ENCODE data around the gene MROH2B.

MROH2B gene

GRCh38 chr5:40991168-40991980, 79.8 kb downstream of the MROH2B start:
- H3K36me3 ChIP-seq (ENCODE audit: control insufficient read depth, insufficient read depth, low read length): no peaks in the 10 kb centered on the region
- TF ChIP-seq CTCF (IDR thresholded peaks at IDR 0.05; ENCODE audit: insufficient read depth, low read length, poor library complexity, severe bottlenecking): no peak
- no peak for DNase-seq (ENCODE audit: extremely low read depth, insufficient read length)
- no peaks in the 10 kb centered on the region; the same call in 1 of the 2 replicates for H3K27me3 ChIP-seq (replicated peaks; ENCODE audit: control insufficient read depth, insufficient read depth, low read length)
- no peak overlapping the region for H3K4me3 ChIP-seq (replicated peaks; ENCODE audit: low read depth, low read length)

GRCh38 chr5:40988746-40989510, 82.2 kb downstream of the MROH2B start:
- Histone ChIP-seq H3K4me3 (replicated peaks; ENCODE audit: low read depth, low read length) (no peak overlapping the region), H3K27me3 (replicated peaks; ENCODE audit: control insufficient read depth, insufficient read depth, low read length) (no peaks in the 10 kb centered on the region; the same call in 1 of the 2 replicates), H3K36me3 (ENCODE audit: control insufficient read depth, insufficient read depth, low read length) (no peaks in the 10 kb centered on the region)
- no peak for DNase-seq (ENCODE audit: extremely low read depth, insufficient read length)
- no peak for TF ChIP-seq CTCF (IDR thresholded peaks at IDR 0.05; ENCODE audit: insufficient read depth, low read length, poor library complexity, severe bottlenecking)

GRCh38 chr5:40987349-40987748, 83.8 kb downstream of the MROH2B start:
- TF ChIP-seq CTCF (IDR thresholded peaks at IDR 0.05; ENCODE audit: insufficient read depth, low read length, poor library complexity, severe bottlenecking): no peak
- no peak for DNase-seq (ENCODE audit: extremely low read depth, insufficient read length)
- Histone ChIP-seq H3K36me3 (ENCODE audit: control insufficient read depth, insufficient read depth, low read length) (no peaks in the 10 kb centered on the region), H3K27me3 (replicated peaks; ENCODE audit: control insufficient read depth, insufficient read depth, low read length) (no peaks in the 10 kb centered on the region; the same call in 1 of the 2 replicates), H3K4me3 (replicated peaks; ENCODE audit: low read depth, low read length) (no peak overlapping the region)

GRCh38 chr5:40986666-40987065, 84.5 kb downstream of the MROH2B start:
- TF ChIP-seq CTCF (IDR thresholded peaks at IDR 0.05; ENCODE audit: insufficient read depth, low read length, poor library complexity, severe bottlenecking): no peak
- no peak for DNase-seq (ENCODE audit: extremely low read depth, insufficient read length)
- no peaks in the 10 kb centered on the region for H3K36me3 ChIP-seq (ENCODE audit: control insufficient read depth, insufficient read depth, low read length)
- no peak overlapping the region for H3K4me3 ChIP-seq (replicated peaks; ENCODE audit: low read depth, low read length)
- H3K27me3 ChIP-seq (replicated peaks; ENCODE audit: control insufficient read depth, insufficient read depth, low read length): no peaks in the 10 kb centered on the region; the same call in 1 of the 2 replicates

DNA sequence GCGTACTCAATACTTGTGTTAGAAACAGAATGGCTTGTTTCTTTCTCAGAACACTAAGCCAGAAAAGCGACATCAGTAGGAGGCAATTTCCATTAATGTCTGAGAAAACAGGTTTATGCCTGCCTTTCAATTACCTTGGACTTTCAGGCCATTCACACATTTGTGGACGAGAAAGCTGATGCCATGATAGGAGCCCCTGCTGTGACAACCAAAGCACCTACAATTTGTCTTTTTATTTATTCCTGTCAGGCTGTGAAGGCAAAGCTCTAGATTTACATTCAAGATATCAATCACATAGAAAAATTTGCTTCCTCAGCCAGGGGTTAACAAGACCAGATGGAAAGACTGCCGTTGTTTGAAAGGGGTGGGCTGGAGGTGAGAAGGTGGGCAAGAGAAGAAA, 85.6 kb downstream of the MROH2B start:
- Histone ChIP-seq H3K4me3 (replicated peaks; ENCODE audit: low read depth, low read length) (no peak overlapping the region), H3K36me3 (ENCODE audit: control insufficient read depth, insufficient read depth, low read length) (no peaks in the 10 kb centered on the region), H3K27me3 (replicated peaks; ENCODE audit: control insufficient read depth, insufficient read depth, low read length) (no peaks in the 10 kb centered on the region; the same call in 1 of the 2 replicates)
- DNase-seq (ENCODE audit: extremely low read depth, insufficient read length): no peak
- TF ChIP-seq CTCF (IDR thresholded peaks at IDR 0.05; ENCODE audit: insufficient read depth, low read length, poor library complexity, severe bottlenecking): no peak
